Fibroblast of skin of left biceps (primary cell): Measurements from ENCODE around the gene GCLC.
"Not testable (repeated sequence)": the region's sequence is repeated elsewhere in the genome, so short reads cannot be mapped to it uniquely, and the experiment has no call there.

Experiments
- DNase-seq, 2 experiments: peaks; one replicate each; pipeline ENCODE4 v3.0.0-alpha.2; 2013; ENCODE audit warnings: low read depth in 2 of 2

The GCLC gene

GRCh38 chr6:53564401-53565065, 19.6 kb upstream of the GCLC start:
- DNase-seq: no peak

GRCh38 chr6:53556986-53557715, 12.2 kb upstream of the GCLC start:
- no peak for DNase-seq

- not testable (repeated sequence) for DNase-seq
Measured at GRCh38 chr6:53553600-53553999, 8.7 kb upstream of the GCLC start.

GRCh38 chr6:53551681-53552080, 6.8 kb upstream of the GCLC start:
- not testable (repeated sequence) for DNase-seq

GRCh38 chr6:53547811-53548496, 3.1 kb upstream of the GCLC start:
- DNase-seq: peak; percentile 88

- DNase-seq: no peak
Measured at GRCh38 chr6:53547166-53547810, 2.4 kb upstream of the GCLC start.

GRCh38 chr6:53546281-53546680, 1.4 kb upstream of the GCLC start:
- no peak for DNase-seq

- no peak for DNase-seq
Measured at GRCh38 chr6:53544217-53544469, 758 bp downstream of the GCLC start.

GRCh38 chr6:53543359-53544216, 1.3 kb downstream of the GCLC start:
- no peak for DNase-seq

- DNase-seq: no peak
Measured at GRCh38 chr6:53541900-53542299, 3.0 kb downstream of the GCLC start.

- DNase-seq: no peak
Measured at GRCh38 chr6:53540129-53540692, 4.7 kb downstream of the GCLC start.

GRCh38 chr6:53539561-53539960, 5.3 kb downstream of the GCLC start:
- DNase-seq: no peak

- no peak for DNase-seq
Measured at GRCh38 chr6:53536561-53536960, 8.3 kb downstream of the GCLC start.

GRCh38 chr6:53532942-53533341, 12.0 kb downstream of the GCLC start:
- DNase-seq: no peak

- no peak for DNase-seq
Measured at GRCh38 chr6:53532061-53532797, 12.7 kb downstream of the GCLC start.

- no peak for DNase-seq
Measured at GRCh38 chr6:53530780-53531386, 14.0 kb downstream of the GCLC start.

GRCh38 chr6:53530346-53530745, 14.6 kb downstream of the GCLC start:
- no peak for DNase-seq

GRCh38 chr6:53529324-53530036, 15.4 kb downstream of the GCLC start:
- DNase-seq: no peak

- no peak for DNase-seq
Measured at GRCh38 chr6:53528107-53528506, 16.8 kb downstream of the GCLC start.
